Stimulated activated naive CD4-positive, alpha-beta T cell treated with Interleukin-2 at 50 U/mL for 16 hours (primary cell): ENCODE measurements around the gene TUBB3.
"Not testable (repeated sequence)": the region's sequence is repeated elsewhere in the genome, so short reads cannot be mapped to it uniquely, and the experiment has no call there.

Experiments used
- DNase-seq: peaks from one replicate; lab custom pipeline; 2025; lab: John Stamatoyannopoulos, UW

The TUBB3 gene

DNA sequence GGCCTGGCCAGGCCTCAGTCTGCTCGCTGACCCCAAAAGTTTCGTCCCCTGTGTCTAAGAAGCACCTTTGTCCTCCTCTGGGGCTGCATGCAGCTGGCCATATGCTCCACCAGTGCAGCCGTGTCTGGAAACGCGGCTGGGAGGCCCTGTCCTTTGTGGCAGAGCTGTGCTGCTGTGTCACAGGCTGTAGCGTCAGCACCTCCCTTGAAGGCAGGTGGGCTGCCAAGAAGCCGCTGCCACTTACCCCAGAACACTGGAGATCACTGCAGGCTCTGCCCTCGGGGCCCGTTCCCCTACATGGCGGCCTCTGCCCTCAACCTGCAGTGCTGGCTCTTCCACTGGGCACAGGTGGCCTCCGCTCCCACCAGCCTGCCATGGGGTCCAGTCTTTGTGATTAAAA, 20.2 kb upstream of the TUBB3 start:
- DNase-seq, result no peak

GRCh38 chr16:89903908-89904515, 19.1 kb upstream of the TUBB3 start:
- DNase-seq, result no peak

DNA sequence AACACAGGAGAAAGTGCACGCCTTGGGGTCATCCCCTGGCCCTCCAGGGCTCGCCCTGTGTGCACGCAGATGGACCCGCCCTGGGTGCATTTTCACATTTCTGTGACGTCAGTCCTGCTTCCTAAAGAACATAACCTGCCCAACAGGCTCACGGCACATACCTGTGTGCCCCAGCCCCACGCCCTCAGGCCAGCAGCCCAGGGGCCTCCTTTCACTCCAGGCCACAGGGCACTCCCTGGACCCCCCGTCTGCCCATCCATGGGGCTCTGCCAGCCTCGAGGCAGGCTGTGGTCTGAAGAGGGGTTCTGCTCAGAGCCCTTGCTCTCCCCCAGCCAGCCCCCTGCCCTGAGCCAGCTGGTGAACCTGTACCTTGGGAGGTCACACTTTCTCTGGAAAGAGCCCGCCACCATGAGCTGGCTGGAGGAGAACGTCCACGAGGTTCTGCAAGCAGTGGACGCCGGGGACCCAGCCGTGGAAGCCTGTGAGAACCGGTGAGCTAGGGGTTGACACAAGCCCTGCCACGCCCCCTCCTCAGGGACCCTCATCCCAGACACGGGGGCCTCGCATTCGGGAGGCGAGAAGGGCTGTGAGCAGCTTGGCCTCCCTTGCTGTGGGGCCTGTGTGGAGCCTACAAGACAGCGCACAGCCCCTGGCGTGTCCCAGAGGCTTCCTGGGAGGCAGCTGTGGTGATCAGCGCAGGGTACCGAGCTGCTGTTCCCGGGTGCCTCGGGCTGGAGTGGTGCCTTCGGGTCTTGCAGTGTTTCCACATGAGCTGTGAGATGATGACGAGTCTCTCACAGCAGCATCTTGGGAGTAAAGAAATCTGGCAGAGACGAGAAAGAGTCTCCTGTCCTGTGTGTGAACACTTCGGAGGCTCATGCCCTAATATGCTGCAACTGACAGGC, 18.3 kb upstream of the TUBB3 start:
- no peak for DNase-seq

DNA sequence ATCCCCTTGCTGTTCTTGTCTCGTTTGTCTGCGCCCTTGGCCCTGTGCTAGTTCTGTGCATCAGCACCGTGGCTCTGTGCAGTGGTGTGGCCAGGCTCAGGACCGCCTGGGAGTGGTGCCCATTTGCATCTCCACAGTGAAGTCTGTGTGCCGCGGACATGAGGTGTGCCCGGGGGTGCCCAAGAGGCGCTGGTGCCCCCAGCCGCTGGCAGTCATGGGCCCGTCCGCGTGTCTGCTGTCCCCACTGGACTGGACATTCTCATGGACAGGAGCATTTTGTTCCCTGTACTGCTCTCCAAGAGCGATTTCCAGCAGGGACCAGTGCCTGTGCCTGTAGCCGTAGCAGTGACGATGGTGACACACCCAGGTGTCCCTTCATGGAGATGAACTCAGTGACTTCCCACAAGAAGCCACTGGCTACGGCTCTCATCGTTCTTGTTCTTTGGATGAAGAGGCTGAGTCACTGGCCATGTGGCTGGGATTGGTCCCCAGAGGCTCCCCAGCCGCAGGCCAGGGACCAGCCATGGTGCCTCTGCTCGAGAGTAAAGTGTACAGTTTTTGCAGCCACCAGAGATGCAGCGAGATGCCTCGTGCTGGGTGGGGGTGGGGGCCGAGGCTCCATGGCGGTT, 17.5 kb upstream of the TUBB3 start:
- DNase-seq, result no peak

DNA sequence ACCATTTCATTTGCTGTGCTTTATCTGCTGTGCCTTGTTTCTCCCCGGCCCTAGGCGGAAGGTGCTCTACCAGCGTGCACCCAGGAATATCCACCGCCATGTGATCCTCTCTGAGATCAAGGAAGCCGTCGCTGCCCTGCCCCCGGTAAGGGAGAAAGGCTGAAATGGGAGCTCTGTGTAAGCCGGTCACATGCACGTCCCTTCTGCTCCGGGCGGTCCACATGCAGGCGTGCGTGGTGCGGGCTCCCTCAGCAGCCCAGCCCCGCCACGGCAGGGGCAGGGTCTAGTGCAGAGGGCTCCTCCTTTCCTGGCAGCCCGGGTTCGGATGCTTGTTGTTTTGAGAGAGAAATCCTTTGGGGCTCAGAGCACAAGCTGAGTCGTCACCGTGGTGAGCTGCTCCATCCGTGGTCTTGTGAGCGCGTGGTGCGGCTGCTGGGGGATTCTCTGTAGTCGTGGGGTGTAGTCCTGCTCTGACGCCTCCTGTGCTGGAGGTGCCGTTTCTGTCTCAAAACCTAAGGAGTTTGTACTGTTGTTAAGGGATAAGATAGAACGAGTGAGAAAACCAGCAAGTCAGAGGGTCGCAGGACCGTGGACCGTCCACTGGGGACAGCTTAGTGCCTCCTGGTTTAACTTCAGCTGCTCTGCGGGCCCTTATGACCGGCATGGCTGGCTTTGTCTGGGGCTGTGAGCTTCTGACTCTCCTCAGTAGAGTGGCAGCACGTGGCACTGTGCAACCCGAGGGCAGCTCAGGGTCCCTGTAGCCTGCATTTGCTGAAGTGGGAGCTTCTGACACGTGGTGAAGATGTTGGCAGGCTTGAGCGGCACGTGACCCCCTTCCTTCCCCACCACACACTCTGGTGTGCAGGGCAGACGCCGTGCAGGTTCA, 16.8 kb upstream of the TUBB3 start:
- DNase-seq, result no peak

GRCh38 chr16:89907055-89907814, 15.9 kb upstream of the TUBB3 start:
- DNase-seq, result no peak

GRCh38 chr16:89908236-89908635, 14.9 kb upstream of the TUBB3 start:
- no peak for DNase-seq

GRCh38 chr16:89909777-89910716, 13.1 kb upstream of the TUBB3 start:
- DNase-seq, result peak; percentile 62

- DNase-seq, result no peak
Measured at GRCh38 chr16:89910717-89911354, 12.3 kb upstream of the TUBB3 start.

DNA sequence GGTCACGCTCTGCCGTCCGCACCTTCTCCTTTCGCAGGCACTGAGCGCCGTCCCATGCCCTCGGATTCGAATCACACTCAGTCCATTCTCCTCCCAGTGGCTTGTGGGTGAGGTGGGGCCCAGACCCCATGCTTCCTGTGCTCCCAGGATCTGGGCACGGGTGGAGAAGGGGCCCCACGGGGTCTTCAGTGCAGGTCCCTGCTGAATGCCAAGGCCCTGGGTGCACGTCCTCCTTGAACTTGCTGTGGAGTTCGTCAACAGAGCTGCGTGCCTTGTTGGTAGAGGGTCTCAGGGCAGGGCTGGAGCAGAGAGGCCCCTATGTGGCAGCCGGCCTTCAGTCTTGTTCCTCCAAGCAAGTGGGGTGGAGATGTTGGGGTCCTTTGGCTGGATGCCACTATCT, 11.8 kb upstream of the TUBB3 start:
- DNase-seq, result no peak

DNA sequence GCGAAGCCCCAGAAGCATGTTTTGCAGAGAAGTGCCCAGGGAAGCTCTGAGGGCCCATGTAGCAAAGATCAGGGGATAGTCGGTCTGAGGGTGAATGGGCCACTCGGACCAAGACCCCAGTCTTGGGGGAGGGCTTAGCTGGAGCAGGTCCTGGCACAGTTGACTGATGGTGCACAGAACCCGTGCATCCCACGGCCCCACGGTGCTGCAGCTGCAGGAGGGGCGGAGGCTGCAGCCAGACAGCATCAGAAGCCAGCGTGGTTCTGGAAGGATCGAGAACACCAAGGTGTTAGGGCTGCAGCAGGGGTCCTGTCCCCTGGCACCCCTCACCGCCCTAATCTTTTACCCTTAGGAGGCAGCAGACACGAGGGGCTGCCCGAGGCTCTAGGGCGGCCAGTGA, 11.0 kb upstream of the TUBB3 start:
- no peak for DNase-seq

GRCh38 chr16:89912627-89913026, 10.5 kb upstream of the TUBB3 start:
- no peak for DNase-seq

DNA sequence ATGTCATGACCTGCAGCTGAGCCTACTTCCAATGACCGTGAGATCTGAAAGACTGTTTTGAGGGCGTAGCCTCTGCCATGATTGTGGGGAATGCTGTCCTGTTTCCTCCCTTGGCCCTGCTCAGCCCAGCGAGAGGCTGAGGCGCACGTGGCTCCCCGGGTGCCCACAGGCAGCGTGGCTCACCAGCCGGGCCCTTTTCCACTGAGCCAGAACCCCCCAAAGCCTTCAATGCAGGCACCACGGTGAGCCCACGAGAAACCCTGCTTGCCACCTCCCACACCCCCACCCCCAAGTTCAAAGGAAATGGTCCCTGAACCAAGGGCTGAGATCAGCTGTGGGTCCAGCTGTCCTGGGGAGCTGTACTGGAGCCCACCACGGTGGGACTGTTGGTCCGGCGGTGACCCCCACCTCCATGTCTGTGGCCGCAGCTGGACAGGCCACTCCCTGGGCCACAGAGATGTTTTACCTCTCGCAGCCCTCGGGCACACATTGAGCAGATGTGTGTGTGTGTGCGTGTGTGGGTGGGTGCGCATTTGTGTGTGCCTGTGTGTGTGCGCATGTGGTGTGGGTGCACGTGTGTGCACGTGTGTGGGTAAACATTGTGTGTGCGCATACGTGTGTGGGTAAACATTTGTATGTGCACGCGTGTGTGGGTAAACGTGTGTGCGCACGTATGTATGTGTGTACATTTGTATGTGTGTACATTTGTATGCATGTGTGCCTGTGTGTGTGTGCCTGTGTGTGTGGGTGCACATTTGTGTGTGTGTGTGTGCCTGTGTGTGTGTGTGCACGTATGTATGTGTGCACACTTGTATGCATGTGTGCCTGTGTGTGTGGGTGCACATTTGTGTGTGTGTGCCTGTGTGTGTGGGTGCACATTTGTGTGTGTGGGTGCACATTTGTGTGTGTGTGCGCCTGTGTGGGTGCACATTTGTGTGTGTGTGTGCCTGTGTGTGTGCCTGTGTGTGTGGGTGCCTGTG, 9.4 kb upstream of the TUBB3 start:
- no peak for DNase-seq

GRCh38 chr16:89914642-89915285, 8.4 kb upstream of the TUBB3 start:
- DNase-seq, result not testable (repeated sequence)

- DNase-seq, result no peak
Measured at GRCh38 chr16:89915303-89916232, 7.6 kb upstream of the TUBB3 start.

GRCh38 chr16:89917773-89918452, 5.2 kb upstream of the TUBB3 start:
- peak; percentile 69 for DNase-seq
